Pancreas (tissue), 10 donors: ENCODE data around the gene YAF2. TPM values are rescaled to one million over a fixed set of nuclear protein-coding genes. Genes with fewer than 3 reads are reported as not detected.

Experiments used
- ATAC-seq, 4 donors: fragments of 200-7000 bp; cut with Tn5 transposase; one replicate each; pipeline versions ENCODE4 v1.8.0 to v1.9.1; 2020; ENCODE audit warnings: mild to moderate bottlenecking in 4 of 4, moderate library complexity in 4 of 4
- DNase-seq, 6 donors: peaks; one replicate each; pipeline ENCODE4 v3.0.0-alpha.2; 2020
- FAIRE-seq: peaks from 2 replicates; lab custom pipeline; 2012; peaks lifted over from hg19 to GRCh38; lab: Jason Lieb, UNC
- H3K27ac ChIP-seq, 4 donors: fragments of 200-600 bp; sonication (generic); 1 replicate in 3 of 4; 2 replicates in 1 of 4; pipeline versions ENCODE4 v1.5.0 to v1.8.0; 2020
- H3K27me3 ChIP-seq, 4 donors: fragments of 200-600 bp; one replicate each; pipeline ENCODE4 v1.8.0; 2021
- H3K36me3 ChIP-seq, 3 donors: fragments of 200-600 bp; sonication (generic) in 1 of 3; one replicate each; pipeline versions ENCODE4 v1.5.0 to v1.8.0; 2020 to 2021
- H3K4me1 ChIP-seq, 3 donors: fragments of 200-600 bp; one replicate each; pipeline ENCODE4 v1.8.0; 2021
- H3K4me3 ChIP-seq, 4 donors: fragments of 200-600 bp; sonication (generic) in 2 of 4; one replicate each; pipeline versions ENCODE4 v1.5.0 to v1.8.0; 2020 to 2021
- H3K9me3 ChIP-seq, 4 donors: fragments of 200-600 bp; one replicate each; pipeline ENCODE4 v1.8.0; 2021
- WGBS, 2 donors: extraction: QIAGEN DNeasy Blood & Tissue Kit; methylation state at CpG; one replicate each; pipeline ENCODE4 v1.1.7; 2013; 5-methylcytosine and 5-hydroxymethylcytosine counted together
- intact Hi-C, 3 donors: fragments of 100-400 bp; cut with DNase I; formaldehyde crosslinking; loops; one replicate each; pipeline versions ENCODE4 v1.11.1 to v1.14.2; 2022
- polyA plus RNA-seq, 2 donors: library from polyadenylated mRNA; stranded (reverse); fragments of 200-250 nt; gene quantifications; one replicate each; pipeline ENCODE4 v1.2.3, GENCODE V29; 2013
- total RNA-seq, 6 donors: library from RNA; stranded (reverse); fragmentation: NEBNext Ultra II Directional in 4 of 6; extraction: Animal tissue kit (Norgen Biotek cat#: 25700) in 4 of 6; gene quantifications; one replicate each; pipeline versions ENCODE4 v1.2.1 to v1.2.4, GENCODE V29; 2021 to 2023
- TF ChIP-seq, protein P1 (sequence below), 4 donors: fragments of 200-600 bp; sonication (generic) in 3 of 4; IDR thresholded peaks; one replicate each; pipeline versions ENCODE4 v1.5.0 to v1.8.0; 2021; ENCODE audit warnings: antibody characterized with exemption in 4 of 4
- donor health status: healthy with polysubstance abuse.
- donor health status: DM: no; HTN: no; CAD: no; lungs with moderate emphysema.
- donor health status: DM: no; HTN: no; CAD: no.
- donor health status: control.
- donor health status: control.
- donor health status: Bipolar disorder and iron deficiency.
- donor health status: DM: yes; HTN: yes; CAD: no.
- donor health status: DM: no; HTN: no; CAD: no.
- donor health status: DM: no; HTN: no; CAD: no.
- donor health status: DM: yes; HTN: yes; CAD: no.

Gene YAF2
- total and polyA plus RNA-seq, 8 donors = 7.1 to 14.7 (median 11.7) TPM

DNA sequence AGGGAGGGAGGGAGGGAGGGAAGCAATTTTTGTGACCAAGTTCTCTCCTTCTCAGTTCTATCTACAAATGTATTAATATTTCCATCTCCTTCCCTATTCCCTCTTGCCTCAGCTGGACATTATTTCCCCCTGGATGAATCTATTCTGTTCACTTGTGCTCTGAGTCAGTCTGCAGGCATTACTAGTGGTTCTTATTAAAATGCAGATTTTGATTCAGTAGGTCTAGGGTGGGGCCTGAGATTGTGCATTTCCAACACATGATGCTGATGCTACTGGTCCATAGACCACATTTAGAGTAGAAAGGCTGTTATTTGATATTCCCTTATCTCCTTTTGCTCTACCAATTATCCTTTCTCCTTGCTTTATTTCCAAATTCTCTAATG is 40.1 kb upstream of the YAF2 start:
- FAIRE-seq = no peak
- ATAC-seq = no peak
- Histone ChIP-seq H3K27me3 (no peaks in the 10 kb centered on the region), H3K27ac (no peak overlapping the region), H3K4me1 (no peaks in the 10 kb centered on the region), H3K9me3 (no peaks in the 10 kb centered on the region), H3K36me3 (no peaks in the 10 kb centered on the region), H3K4me3 (no peak overlapping the region)
- TF ChIP-seq, protein P1, sequence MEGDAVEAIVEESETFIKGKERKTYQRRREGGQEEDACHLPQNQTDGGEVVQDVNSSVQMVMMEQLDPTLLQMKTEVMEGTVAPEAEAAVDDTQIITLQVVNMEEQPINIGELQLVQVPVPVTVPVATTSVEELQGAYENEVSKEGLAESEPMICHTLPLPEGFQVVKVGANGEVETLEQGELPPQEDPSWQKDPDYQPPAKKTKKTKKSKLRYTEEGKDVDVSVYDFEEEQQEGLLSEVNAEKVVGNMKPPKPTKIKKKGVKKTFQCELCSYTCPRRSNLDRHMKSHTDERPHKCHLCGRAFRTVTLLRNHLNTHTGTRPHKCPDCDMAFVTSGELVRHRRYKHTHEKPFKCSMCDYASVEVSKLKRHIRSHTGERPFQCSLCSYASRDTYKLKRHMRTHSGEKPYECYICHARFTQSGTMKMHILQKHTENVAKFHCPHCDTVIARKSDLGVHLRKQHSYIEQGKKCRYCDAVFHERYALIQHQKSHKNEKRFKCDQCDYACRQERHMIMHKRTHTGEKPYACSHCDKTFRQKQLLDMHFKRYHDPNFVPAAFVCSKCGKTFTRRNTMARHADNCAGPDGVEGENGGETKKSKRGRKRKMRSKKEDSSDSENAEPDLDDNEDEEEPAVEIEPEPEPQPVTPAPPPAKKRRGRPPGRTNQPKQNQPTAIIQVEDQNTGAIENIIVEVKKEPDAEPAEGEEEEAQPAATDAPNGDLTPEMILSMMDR (IDR thresholded peaks at IDR 0.05) = no peak
- DNase-seq = no peak
- intact Hi-C loops = no loop called here

DNA sequence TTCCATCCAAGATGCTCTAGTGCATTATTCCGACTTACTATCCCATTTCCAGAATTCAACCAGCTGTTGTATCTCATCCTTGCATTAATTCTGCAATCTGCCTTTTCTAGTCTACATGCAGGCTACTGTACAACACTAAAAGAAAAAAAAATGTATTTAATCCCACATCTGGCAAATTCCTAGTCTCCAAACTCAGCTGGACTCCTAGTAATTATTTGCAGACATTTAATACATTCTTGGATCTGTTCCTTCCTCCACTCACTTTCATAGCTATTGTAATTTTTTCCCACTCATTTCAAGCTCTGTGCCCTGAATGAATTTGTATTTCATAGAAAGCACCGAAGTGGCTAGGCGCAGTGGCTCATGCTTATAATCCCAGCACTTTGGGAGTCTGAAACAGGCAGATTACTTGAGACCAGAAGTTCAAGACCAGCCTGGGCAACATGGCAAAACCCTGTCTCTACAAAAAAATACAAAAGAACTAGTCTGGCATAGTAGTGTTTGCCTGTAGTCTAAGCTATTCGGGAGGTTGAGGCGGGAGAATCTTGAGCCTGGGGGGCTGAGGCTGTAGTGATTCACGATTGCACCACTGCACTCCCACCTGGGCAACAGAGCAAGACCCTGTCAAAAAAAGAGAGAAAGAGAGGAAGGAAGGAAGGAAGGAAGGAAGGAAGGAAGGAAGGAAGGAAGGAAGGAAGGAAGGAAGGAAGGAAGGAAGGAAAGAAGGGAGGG is 39.5 kb upstream of the YAF2 start:
- intact Hi-C loops = no loop called here
- TF ChIP-seq, protein P1 (IDR thresholded peaks at IDR 0.05) = no peak
- no peaks in the 10 kb centered on the region for H3K4me1 ChIP-seq
- DNase-seq (no peak), FAIRE-seq (no peak), ATAC-seq (no peak)
- 75 to 87% methylated on average over 6 of the region's 6 CpGs for WGBS, 2 donors
- H3K36me3 ChIP-seq = no peaks in the 10 kb centered on the region
- no peaks in the 10 kb centered on the region for H3K27me3 ChIP-seq
- no peak overlapping the region for H3K27ac ChIP-seq
- H3K4me3 ChIP-seq = no peak overlapping the region
- no peaks in the 10 kb centered on the region for H3K9me3 ChIP-seq

DNA sequence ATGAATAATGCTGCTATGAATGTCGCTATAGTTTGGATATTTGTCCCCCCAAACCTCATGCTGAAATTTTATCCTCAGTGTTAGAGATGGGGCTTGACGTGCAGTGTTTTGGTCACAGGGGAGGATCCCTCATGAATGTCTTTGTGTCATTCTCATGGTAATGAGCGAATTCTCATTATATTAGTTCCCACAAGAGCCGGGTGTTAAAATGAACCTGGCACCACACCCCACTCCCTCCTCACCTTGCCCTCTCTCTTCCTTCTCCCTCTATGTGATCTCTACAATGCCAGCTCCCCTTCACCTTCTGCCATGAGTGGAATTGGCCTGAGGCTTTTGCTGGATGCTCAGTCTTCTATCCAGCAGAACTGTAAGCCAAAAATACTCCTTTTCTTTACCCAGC is 37.5 kb upstream of the YAF2 start:
- Histone ChIP-seq H3K4me3 (no peak overlapping the region), H3K36me3 (no peaks in the 10 kb centered on the region), H3K27ac (no peak overlapping the region), H3K4me1 (no peaks in the 10 kb centered on the region), H3K9me3 (no peaks in the 10 kb centered on the region), H3K27me3 (no peaks in the 10 kb centered on the region)
- DNase-seq (no peak), ATAC-seq (no peak), FAIRE-seq (no peak)
- TF ChIP-seq, protein P1 (IDR thresholded peaks at IDR 0.05) = no peak
- 90 to 97% methylated on average over 4 of the region's 4 CpGs for WGBS, 2 donors
- intact Hi-C loops = no loop called here

DNA sequence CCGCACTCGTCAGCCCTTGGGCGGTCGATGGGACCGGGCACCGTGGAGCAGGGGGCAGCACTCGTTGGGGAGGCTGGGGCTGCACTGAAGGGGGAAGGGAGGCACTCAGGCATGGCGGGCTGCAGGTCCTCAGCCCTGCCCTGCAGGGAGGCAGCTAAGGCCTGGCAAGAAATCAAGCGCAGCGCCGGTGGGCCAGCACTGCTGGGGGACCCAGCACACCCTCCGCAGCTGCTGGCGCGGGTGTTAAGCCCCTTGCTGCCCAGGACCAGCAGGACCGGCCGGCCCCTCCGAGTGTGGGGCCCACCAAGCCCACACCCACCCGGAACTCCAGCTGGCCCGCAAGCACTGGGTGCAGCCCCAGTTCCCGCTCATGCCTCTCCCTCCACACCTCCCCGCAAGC is 35.7 kb upstream of the YAF2 start:
- no peak for ATAC-seq
- TF ChIP-seq, protein P1 (IDR thresholded peaks at IDR 0.05) = no peak
- Histone ChIP-seq H3K27ac (no peak overlapping the region), H3K36me3 (no peaks in the 10 kb centered on the region), H3K4me3 (no peak overlapping the region), H3K4me1 (no peaks in the 10 kb centered on the region), H3K9me3 (no peaks in the 10 kb centered on the region), H3K27me3 (no peaks in the 10 kb centered on the region)
- 93 to 96% methylated on average over 20 to 21 of the region's 21 CpGs for WGBS, 2 donors
- no peak for FAIRE-seq
- peak in 1 of 6 donors; percentile 61 for DNase-seq
- intact Hi-C loops = no loop called here

DNA sequence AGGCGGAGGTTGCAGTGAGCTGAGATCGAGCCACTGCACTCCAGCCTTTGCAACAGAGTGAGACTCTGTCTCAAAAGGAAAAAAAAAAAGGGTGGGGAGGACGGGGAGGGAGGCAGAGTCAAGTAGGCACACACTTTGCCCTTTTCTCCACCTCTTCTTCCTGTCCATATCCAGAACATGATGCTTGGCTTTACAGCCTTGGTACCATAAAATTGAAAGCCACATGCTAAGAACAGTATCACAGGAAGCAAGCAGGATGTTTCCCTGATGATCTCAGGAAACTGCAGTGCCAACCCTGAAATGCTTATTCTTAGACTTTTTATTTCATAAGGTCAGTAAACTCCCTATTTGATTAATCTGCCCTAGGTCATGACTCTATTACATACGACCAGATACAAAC is 32.5 kb upstream of the YAF2 start:
- FAIRE-seq = no peak
- 65 to 75% methylated on average over 4 of the region's 4 CpGs for WGBS, 2 donors
- DNase-seq = no peak
- intact Hi-C loops = no loop called here
- H3K36me3 ChIP-seq = no peaks in the 10 kb centered on the region
- ATAC-seq = no peak
- TF ChIP-seq, protein P1 (IDR thresholded peaks at IDR 0.05) = no peak
- H3K27ac ChIP-seq = no peak overlapping the region
- H3K9me3 ChIP-seq = no peaks in the 10 kb centered on the region
- no peaks in the 10 kb centered on the region for H3K27me3 ChIP-seq
- no peaks in the 10 kb centered on the region for H3K4me1 ChIP-seq
- no peak overlapping the region for H3K4me3 ChIP-seq
